Breast epithelium (tissue), 4 donors: Measurements from ENCODE around the gene GPR84. TPM values are rescaled to one million over a fixed set of nuclear protein-coding genes. Genes with fewer than 3 reads are reported as not detected.

Experiments
- DNase-seq, 2 donors: peaks; one replicate each; pipeline ENCODE4 v3.0.0-alpha.2; 2019; ENCODE audit warnings: low spot score in 2 of 2
- H3K27ac ChIP-seq, 2 donors: fragments of 200-600 bp; sonication (generic) in 1 of 2; one replicate each; pipeline ENCODE4 v1.5.1; 2016 to 2019; ENCODE audit warnings: mild to moderate bottlenecking in 1 of 2
- H3K27me3 ChIP-seq, 2 donors: fragments of 200-600 bp; sonication (generic) in 1 of 2; one replicate each; pipeline versions ENCODE4 v1.5.1 to v1.6.0; 2017 to 2019; ENCODE audit warnings: control low read depth in 1 of 2, mild to moderate bottlenecking in 1 of 2
- H3K36me3 ChIP-seq: fragments of 200-600 bp; one replicate; pipeline ENCODE4 v1.5.1; 2019
- H3K4me1 ChIP-seq, 2 donors: fragments of 200-600 bp; sonication (generic); one replicate each; pipeline ENCODE4 v1.5.1; 2016 to 2019; ENCODE audit warnings: control low read depth in 1 of 2
- H3K4me3 ChIP-seq, 3 donors: fragments of 200-600 bp; sonication (generic); 1 replicate in 2 of 3; 2 replicates in 1 of 3; pipeline ENCODE4 v1.5.1; 2016 to 2019; ENCODE audit warnings: mild to moderate bottlenecking in 3 of 3, moderate library complexity in 2 of 3
- H3K9me3 ChIP-seq, 2 donors: fragments of 200-600 bp; sonication (generic) in 1 of 2; one replicate each; pipeline ENCODE4 v1.5.1; 2016 to 2019; ENCODE audit warnings: control low read depth in 1 of 2
- CTCF ChIP-seq, 3 donors: fragments of 450-650 bp; IDR thresholded peaks; one replicate each; pipeline ENCODE4 v1.5.1; 2016 to 2017; ENCODE audit warnings: antibody characterized with exemption in 3 of 3, mild to moderate bottlenecking in 3 of 3, moderate library complexity in 3 of 3
- POLR2A ChIP-seq: fragments of 450-650 bp; IDR thresholded peaks from one replicate; pipeline ENCODE4 v1.6.1; 2016; ENCODE audit warnings: antibody characterized with exemption, mild to moderate bottlenecking, moderate library complexity
- POLR2AphosphoS5 ChIP-seq, 3 donors: sonication (generic); formaldehyde crosslinking; IDR thresholded peaks; one replicate each; pipeline ENCODE4 v1.6.1; 2017; ENCODE audit warnings: antibody characterized with exemption in 3 of 3
- intact Hi-C: fragments of 100-400 bp; cut with DNase I; formaldehyde crosslinking; loops from one replicate; pipeline ENCODE4 v1.15.1; 2023; ENCODE audit warnings: low total_unique reads
- total RNA-seq, 3 donors: library from RNA; depleted of rRNA; stranded (reverse); fragments of >200 nt; gene quantifications; one replicate each; pipeline ENCODE4 v1.1.0, GENCODE V29; 2016

GPR84 gene
- total RNA-seq, 3 donors from 2014 or later = 0.44 TPM; not detected in 2

- no peak for DNase-seq
- no peaks in the 10 kb centered on the region for H3K36me3 ChIP-seq
- peak overlapping the region; percentile 83 to 90 for H3K27ac ChIP-seq
- no peaks in the 10 kb centered on the region for H3K27me3 ChIP-seq
- H3K9me3 ChIP-seq = no peaks in the 10 kb centered on the region
- TF ChIP-seq POLR2AphosphoS5 (IDR thresholded peaks at IDR 0.05) = no peak
- no peak for TF ChIP-seq POLR2A
- no peak for TF ChIP-seq CTCF (IDR thresholded peaks at IDR 0.05)
- intact Hi-C loops = no loop called here
- peaks cover 0 to 10% of the 10 kb centered on the region in 2 donors for H3K4me1 ChIP-seq
- H3K4me3 ChIP-seq = peak overlapping the region in 1 of 3 donors; percentile 8
Observed at GRCh38 chr12:54389134-54389508, 24.8 kb upstream of the GPR84 start.

- Histone ChIP-seq H3K27ac (peak overlapping the region; percentile 83 to 90), H3K9me3 (no peaks in the 10 kb centered on the region), H3K27me3 (no peaks in the 10 kb centered on the region), H3K4me3 (peak overlapping the region in 1 of 3 donors; percentile 8), H3K4me1 (peaks cover 0 to 10% of the 10 kb centered on the region in 2 donors), H3K36me3 (no peaks in the 10 kb centered on the region)
- no peak for TF ChIP-seq POLR2A
- no peak for TF ChIP-seq POLR2AphosphoS5 (IDR thresholded peaks at IDR 0.05)
- no peak for TF ChIP-seq CTCF (IDR thresholded peaks at IDR 0.05)
- intact Hi-C loops = no loop called here
- DNase-seq = no peak
Observed at GRCh38 chr12:54388237-54389133, 24.2 kb upstream of the GPR84 start.

- Histone ChIP-seq H3K9me3 (no peaks in the 10 kb centered on the region), H3K27me3 (no peaks in the 10 kb centered on the region), H3K27ac (peak overlapping the region; percentile 83 to 90), H3K36me3 (no peaks in the 10 kb centered on the region), H3K4me3 (no peak overlapping the region), H3K4me1 (peaks cover 0 to 10% of the 10 kb centered on the region in 2 donors)
- intact Hi-C loops = no loop called here
- TF ChIP-seq POLR2AphosphoS5 (IDR thresholded peaks at IDR 0.05) (no peak), POLR2A (no peak), CTCF (IDR thresholded peaks at IDR 0.05) (no peak)
- DNase-seq = no peak
Observed at GRCh38 chr12:54387114-54387467, 22.8 kb upstream of the GPR84 start.

GRCh38 chr12:54386403-54387113, 22.3 kb upstream of the GPR84 start:
- TF ChIP-seq POLR2A (no peak), CTCF (IDR thresholded peaks at IDR 0.05) (no peak), POLR2AphosphoS5 (IDR thresholded peaks at IDR 0.05) (no peak)
- Histone ChIP-seq H3K36me3 (no peaks in the 10 kb centered on the region), H3K4me3 (no peak overlapping the region), H3K27me3 (no peaks in the 10 kb centered on the region), H3K4me1 (peaks cover 0 to 10% of the 10 kb centered on the region in 2 donors), H3K9me3 (no peaks in the 10 kb centered on the region), H3K27ac (peak overlapping the region; percentile 83 to 90)
- intact Hi-C loops = no loop called here
- DNase-seq = no peak
